ENCODE measurements around the gene NCAPG2.

The NCAPG2 gene, protein sequence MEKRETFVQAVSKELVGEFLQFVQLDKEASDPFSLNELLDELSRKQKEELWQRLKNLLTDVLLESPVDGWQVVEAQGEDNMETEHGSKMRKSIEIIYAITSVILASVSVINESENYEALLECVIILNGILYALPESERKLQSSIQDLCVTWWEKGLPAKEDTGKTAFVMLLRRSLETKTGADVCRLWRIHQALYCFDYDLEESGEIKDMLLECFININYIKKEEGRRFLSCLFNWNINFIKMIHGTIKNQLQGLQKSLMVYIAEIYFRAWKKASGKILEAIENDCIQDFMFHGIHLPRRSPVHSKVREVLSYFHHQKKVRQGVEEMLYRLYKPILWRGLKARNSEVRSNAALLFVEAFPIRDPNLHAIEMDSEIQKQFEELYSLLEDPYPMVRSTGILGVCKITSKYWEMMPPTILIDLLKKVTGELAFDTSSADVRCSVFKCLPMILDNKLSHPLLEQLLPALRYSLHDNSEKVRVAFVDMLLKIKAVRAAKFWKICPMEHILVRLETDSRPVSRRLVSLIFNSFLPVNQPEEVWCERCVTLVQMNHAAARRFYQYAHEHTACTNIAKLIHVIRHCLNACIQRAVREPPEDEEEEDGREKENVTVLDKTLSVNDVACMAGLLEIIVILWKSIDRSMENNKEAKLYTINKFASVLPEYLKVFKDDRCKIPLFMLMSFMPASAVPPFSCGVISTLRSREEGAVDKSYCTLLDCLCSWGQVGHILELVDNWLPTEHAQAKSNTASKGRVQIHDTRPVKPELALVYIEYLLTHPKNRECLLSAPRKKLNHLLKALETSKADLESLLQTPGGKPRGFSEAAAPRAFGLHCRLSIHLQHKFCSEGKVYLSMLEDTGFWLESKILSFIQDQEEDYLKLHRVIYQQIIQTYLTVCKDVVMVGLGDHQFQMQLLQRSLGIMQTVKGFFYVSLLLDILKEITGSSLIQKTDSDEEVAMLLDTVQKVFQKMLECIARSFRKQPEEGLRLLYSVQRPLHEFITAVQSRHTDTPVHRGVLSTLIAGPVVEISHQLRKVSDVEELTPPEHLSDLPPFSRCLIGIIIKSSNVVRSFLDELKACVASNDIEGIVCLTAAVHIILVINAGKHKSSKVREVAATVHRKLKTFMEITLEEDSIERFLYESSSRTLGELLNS

DNA sequence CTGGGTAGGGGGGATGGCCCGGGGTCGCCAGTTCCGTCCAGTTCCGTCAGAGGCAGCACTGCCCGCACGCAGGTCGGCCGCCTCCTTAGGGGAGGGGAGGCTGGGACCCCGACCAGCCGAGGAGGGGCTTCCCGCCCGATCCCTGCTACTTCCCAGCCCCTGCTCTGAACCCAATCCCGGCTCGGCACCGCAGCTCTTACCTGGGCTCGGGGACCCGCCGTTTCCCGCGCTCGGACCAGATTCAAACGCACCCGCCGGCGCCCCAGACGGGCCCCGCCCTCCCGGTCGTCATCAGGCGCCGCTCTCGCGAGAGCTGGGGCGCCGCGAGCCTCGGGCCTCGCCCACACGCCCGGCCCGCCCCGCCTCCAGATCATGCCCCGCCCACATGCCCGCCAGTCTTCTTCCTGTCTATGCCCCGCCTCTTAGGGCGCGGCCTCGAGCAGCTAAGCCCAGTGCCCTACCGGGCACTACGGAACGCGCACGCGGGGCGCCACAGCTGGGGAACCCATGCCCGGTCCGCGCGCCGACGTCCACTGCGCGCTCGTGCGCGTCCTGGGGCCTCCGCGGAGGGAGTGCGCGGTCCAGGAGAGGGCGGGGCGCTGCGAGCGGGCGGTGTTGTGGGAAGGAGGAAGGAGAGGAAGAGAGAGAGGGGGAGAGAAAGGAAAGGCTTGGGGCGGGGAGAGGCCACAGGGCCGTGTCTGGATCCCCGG lies at the start of gene NCAPG2:
NCAPG2 (minus strand) TSS at position 281 of the 710 bp plus-strand sequence. CDS start 2,905 bp downstream, outside the sequence.
- peak; percentile 98 for DNase-seq

DNA sequence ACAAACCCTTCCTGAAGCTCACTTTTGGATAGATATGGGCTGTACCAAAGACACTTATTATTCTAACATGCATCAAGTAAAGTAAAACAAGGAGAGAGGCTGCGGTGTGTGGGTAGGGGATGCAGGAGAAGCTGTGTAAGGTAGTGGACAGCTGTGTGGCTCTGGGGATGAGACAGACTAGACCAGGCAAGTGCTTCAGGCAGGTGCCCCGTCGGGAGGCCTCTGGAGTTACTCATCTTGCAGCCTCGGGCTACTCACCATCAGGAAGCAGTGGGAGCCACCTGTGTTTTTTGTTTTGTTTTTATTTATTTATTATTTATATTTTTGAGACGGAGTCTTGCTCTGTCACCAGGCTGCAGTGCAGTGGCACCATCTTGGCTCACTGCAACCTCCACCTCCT lies 49.3 kb upstream of the NCAPG2 start:
- DNase-seq: no peak

GRCh38 chr7:158751751-158752150 lies 47.1 kb upstream of the NCAPG2 start:
- DNase-seq: no peak

GRCh38 chr7:158751199-158751598 lies 46.6 kb upstream of the NCAPG2 start:
- no peak for DNase-seq

- DNase-seq: no peak
These were observed 46.1 kb upstream of the NCAPG2 start for GRCh38 chr7:158750702-158751101.

- DNase-seq: no peak
These were observed 44.8 kb upstream of the NCAPG2 start for GRCh38 chr7:158749396-158749795.

DNA sequence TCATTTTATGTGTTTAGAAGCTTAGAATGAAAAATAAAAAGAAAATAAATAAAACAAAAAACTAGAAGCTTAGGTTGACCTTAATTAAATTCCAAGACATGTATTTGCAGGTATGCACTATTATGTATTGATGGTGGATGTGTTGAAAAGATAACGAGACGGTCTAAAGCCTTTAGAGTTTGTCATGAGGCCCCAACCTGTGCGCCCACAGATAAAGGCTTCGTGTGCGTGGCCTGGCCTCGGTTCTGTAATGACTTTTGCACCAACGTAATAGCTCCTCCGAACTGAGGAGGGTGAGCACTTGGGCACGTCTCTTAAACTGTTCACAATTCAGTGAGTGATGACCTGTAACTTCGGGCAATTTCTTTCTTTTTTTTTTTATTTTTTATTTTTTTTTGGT lies 43.7 kb upstream of the NCAPG2 start:
- DNase-seq: no peak

GRCh38 chr7:158747408-158747807 lies 42.8 kb upstream of the NCAPG2 start:
- no peak for DNase-seq

DNA sequence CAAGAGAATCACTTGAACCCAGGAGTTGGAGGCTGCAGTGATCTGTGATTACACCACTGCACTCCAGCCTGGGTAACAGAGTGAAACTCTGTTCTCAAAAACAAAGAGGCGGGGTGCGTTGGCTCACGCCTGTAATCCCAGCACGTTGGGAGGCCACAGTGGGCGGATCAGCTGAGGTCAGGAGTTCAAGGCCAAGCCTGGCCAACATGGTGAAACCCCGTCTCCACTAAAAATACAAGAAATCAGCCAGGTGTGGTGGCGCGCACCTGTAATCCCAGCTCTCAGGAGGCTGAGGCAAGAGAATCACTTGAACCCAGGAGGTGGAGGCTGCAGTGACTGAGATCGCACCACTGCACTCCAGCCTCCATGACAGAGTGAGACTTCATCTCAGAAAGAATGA lies 42.4 kb upstream of the NCAPG2 start:
- DNase-seq: no peak

GRCh38 chr7:158745057-158745715 lies 40.6 kb upstream of the NCAPG2 start:
- no peak for DNase-seq

DNA sequence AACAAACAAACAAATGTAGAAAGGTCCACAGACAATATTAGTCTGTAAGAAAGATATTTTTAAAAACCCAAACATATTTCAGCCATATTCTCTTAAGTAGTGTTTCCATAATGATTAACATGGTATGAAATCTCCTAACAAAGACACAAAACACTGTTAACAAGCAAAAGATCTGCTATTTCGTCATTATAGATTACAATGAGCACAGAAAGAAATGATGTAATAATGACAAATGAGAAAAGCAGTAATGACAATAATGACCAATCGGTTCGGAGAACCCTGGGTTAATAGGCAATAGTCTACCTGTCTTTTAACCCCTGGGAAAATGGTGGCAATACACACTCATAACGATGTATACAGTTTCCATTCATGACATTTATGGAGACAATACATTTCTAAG lies 39.5 kb upstream of the NCAPG2 start:
- DNase-seq: no peak

DNA sequence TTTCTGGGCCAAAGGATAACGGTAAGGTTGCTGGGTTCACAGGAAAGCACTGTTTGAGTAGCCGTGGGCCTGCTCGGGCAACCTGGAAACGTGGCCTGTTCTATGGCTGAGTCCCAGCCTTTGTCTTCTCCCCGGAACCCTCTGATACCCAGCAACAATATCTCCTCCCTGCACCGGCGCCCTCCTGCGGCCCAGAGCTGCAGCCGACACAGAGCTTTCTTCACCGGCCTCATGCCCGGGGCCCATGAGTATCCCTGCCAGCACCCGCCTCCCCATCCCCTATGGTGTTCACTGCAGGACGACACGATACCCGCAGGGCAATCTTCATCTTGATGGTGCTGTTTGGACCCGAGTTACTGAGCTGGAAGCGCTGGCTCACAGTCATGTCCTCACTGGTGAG lies 38.6 kb upstream of the NCAPG2 start:
- DNase-seq: no peak

GRCh38 chr7:158742065-158742821 lies 37.6 kb upstream of the NCAPG2 start:
- no peak for DNase-seq

DNA sequence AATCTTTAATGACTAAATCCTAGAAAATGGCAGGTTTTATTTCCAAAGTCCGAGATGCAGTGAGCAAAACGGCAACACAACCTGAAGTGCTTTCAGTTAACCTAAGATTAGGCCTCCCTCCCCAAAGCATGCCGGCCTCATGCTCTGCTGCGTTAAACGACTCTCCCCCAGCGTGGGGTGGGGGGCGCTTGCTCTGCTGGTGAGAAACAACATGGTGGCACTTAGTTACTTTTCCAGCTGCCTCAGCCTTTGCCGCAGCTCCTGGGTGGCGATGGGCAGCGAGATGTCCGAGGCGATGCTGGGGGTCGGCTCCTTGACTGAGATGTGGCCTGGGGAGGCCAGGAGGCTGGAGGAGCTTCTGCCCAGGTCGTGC lies 36.7 kb upstream of the NCAPG2 start:
- no peak for DNase-seq

DNA sequence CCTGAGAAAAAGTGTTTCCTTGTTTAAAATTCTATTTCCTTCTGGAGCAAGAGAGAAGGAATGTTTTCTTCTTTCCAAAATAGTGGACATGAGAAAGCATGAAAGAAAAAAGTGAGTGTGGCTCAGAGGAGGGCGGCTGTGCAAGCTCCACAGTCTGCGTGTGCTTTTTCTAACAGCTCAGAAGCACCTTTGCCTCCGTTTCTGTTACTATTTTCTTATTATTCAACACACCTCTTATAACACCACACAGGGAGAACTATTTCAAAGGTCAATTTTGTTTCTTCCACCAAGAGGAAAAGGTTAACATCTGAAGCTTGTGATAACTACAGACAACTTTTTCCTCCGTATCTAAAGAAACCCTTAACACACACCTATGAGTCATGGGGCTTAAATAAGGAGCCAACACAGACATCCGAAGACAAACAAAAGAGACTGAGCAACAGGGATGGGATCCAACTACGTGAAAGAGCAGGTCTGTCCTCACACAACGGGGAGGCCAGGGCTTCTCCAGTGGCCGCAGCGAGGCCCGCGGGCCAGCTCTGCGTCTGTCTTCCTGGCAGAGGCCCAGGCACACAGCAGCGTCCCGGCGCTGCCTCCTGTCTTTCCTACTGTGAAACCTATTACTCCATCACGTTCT lies 36.2 kb upstream of the NCAPG2 start:
- no peak for DNase-seq

DNA sequence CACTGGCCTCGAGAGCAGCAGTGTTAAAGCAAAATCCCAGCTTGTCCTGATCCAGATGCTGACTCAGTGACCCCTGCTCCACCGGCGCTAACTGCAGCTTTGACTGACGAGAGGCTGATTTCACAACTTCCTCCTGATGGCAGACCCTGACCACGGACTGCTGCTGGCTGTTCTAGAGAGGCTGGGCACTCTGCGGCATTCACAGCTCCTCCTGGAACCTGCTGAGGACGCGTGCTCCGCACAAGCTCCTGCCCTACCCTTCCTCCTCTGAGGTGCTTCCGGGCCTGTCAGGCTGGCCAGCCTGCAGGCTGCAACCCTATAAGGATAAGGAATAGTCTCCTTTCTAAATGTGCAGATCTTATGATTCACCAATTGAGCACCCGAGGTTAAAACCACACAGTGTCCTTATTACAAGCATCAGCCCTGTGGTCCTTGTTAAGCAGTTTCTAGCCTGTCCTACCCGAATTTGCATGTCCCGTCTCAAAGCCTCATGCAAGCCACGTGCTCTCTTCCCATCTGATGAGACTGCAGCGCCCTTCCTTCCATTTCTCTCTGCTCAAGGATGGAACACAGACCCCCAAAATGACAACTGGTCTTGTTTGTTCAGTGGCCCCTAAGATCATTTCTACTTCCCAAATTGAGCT lies 35.5 kb upstream of the NCAPG2 start:
- DNase-seq: no peak

DNA sequence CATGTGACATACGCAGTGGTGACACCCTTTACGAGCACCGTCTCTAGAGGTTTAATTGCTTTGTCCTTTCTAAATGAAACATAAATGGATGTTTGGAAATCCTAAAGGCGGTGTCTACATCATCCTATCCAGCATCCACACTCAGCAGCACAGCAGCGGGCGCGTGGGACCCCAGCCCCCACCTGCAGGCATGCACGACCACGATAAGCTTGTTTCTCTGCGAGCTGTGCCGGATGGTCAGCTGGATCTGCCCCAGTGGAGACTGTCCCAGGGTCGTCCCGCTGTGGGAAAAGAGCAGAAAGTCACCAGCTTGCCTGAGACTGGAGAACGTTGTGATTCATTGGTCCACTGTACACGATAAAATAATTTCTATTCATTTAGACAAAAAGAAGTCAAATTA lies 34.2 kb upstream of the NCAPG2 start:
- DNase-seq: no peak

DNA sequence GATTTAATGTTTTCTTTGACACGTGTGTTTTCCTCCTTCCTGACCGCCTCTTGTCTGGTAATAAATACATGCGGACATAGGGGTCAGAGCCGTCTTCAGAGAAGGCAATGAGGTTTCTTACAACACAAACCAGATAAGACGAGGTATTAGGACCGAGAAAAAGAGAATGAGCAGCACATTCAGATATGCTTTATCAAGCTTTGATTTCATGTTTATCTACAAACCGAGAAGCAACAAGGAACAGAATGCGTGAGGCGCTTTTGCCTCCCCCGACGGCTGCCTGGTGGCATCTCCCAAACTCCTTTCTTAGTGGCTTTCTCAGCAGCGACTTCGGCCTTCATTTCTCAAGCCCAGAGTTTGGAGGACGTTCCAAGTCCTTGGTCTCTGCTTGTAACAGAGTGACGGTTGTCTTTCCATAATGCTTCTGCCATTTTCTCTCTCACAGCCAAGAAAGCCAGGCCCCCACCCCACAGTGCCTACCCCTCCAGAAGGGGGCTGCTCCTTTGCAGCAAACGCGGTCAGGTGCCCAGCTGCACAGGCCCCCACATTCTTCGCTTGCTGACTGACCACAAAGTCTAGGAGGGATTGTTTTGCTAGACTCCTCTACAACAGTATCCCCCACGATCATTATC lies 32.6 kb upstream of the NCAPG2 start:
- no peak for DNase-seq

DNA sequence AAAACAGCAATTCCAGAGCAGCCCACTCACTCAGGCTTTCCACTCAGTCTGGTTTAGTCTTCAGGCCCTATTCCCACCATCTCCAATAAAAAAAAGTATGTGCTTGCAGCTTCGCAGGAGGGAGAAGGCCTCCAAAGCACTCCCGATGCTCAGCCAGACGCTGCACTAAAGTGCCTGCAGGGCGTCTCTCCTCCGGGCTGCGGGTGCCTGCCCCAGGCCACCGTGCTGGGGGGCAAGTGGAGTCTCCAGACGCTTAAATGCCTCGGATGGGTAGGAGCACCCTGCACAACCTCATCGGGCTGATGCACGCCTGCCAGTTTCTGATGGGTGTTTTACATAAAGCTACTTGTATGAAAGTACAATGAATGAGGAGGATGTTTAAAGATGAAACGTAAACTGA lies 31.3 kb upstream of the NCAPG2 start:
- no peak for DNase-seq

DNA sequence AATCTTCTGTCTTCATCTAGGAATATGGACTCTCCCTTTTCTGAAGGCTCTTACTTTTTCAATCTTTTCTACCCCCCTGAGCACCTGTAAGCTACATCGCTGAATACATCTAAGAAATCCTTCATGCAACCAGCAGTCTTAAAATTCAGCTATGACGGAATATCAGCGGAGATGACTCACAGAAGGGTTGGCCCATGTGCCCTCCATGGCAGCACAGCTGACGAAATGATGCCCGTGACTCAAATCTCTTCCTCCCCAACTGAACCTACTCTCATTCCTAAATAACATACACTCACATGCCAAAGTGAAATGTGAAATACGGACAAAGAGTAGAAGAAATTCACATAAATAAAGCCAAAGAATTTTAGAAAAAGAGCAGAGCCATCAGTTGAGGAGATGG lies 30.3 kb upstream of the NCAPG2 start:
- DNase-seq: no peak
